Astrocyte (in vitro differentiated cells and primary cell): ENCODE measurements around the gene LYSET.

Experiments used
- EZH2 ChIP-seq: IDR thresholded peaks from 2 replicates; pipeline ENCODE4 v1.6.1; 2012; ENCODE audit warnings: mild to moderate bottlenecking, low read length, inconsistent platforms; ENCODE audit not compliant: insufficient read depth
- TF ChIP-seq, protein P1 (sequence below): IDR thresholded peaks from 2 replicates; pipeline ENCODE4 v1.5.1; 2011; ENCODE audit warnings: low read depth, mild to moderate bottlenecking, inconsistent platforms, low read length, moderate library complexity; ENCODE audit not compliant: insufficient read depth

DNA sequence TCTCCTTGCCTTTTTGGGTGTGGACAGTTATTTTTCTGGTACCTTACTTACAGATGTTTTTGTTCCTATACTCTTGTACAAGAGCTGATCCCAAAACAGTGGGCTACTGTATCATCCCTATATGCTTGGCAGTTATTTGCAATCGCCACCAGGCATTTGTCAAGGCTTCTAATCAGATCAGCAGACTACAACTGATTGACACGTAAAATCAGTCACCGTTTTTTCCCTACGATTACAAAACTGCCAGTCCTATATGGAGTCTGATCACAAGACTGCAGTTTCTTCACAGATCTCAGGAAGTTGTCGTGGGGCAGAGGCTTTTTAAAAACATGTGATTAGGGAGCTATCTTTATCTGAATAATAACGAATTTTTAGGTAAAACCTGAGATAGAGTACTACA, 1.3 kb downstream of the LYSET start:
- TF ChIP-seq, protein P1, sequence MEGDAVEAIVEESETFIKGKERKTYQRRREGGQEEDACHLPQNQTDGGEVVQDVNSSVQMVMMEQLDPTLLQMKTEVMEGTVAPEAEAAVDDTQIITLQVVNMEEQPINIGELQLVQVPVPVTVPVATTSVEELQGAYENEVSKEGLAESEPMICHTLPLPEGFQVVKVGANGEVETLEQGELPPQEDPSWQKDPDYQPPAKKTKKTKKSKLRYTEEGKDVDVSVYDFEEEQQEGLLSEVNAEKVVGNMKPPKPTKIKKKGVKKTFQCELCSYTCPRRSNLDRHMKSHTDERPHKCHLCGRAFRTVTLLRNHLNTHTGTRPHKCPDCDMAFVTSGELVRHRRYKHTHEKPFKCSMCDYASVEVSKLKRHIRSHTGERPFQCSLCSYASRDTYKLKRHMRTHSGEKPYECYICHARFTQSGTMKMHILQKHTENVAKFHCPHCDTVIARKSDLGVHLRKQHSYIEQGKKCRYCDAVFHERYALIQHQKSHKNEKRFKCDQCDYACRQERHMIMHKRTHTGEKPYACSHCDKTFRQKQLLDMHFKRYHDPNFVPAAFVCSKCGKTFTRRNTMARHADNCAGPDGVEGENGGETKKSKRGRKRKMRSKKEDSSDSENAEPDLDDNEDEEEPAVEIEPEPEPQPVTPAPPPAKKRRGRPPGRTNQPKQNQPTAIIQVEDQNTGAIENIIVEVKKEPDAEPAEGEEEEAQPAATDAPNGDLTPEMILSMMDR = no peak
- TF ChIP-seq EZH2 = no peak
